IMR-90 (cell line): ENCODE results near the gene RAP2A. TPM values are rescaled to one million over a fixed set of nuclear protein-coding genes. Genes with fewer than 3 reads are reported as not detected.

Experiments
- ATAC-seq: fragments of 200-7000 bp; cut with Tn5 transposase; 2 replicates; pipeline ENCODE4 v1.9.1; 2020; ENCODE audit warnings: low read depth, mild to moderate bottlenecking, moderate library complexity
- BruUV-seq: library from RNA; stranded (reverse); fragments of 400-500 nt; replicated peaks from 2 replicates; lab custom pipeline; 2021; lab: Mats Ljungman, UMichigan
- CTCF ChIA-PET: fragments of 300-600 bp; formaldehyde crosslinking; extraction: SDS; loops from one replicate; lab custom pipeline; 2021; ENCODE audit warnings: antibody characterized with exemption; lab: Yijun Ruan, JAX
- POLR2A ChIA-PET: fragments of 300-600 bp; sonication (Branson Sonifier 250); formaldehyde crosslinking; loops from one replicate; lab custom pipeline; 2022; ENCODE audit warnings: antibody characterized with exemption; ENCODE audit not compliant: unreplicated experiment; lab: Charles Lee
- DNase-seq: peaks from one replicate; pipeline ENCODE4 v3.0.0; 2013
- H2AFZ ChIP-seq: replicated peaks from 2 replicates; pipeline ENCODE3; 2013; ENCODE audit warnings: low read length, mild to moderate bottlenecking; ENCODE audit not compliant: poor library complexity
- H2AK5ac ChIP-seq: 2 replicates; pipeline ENCODE4 v1.6.1; 2013; ENCODE audit warnings: low read depth, low read length, inconsistent platforms
- H2AK9ac ChIP-seq: replicated peaks from 2 replicates; pipeline ENCODE3; 2013; ENCODE audit warnings: mild to moderate bottlenecking, low read depth, low read length, moderate library complexity; ENCODE audit not compliant: poor library complexity
- H2BK120ac ChIP-seq: 2 replicates; pipeline ENCODE4 v1.6.1; 2013; ENCODE audit warnings: low read depth, low read length, inconsistent platforms
- H2BK15ac ChIP-seq: 3 replicates; pipeline ENCODE4 v1.6.1; 2013; ENCODE audit warnings: low read depth, low read length, inconsistent platforms
- H2BK20ac ChIP-seq: 2 replicates; pipeline ENCODE4 v1.6.1; 2013; ENCODE audit warnings: low read depth, mild to moderate bottlenecking, inconsistent platforms, low read length, moderate library complexity
- H2BK5ac ChIP-seq: 2 replicates; pipeline ENCODE4 v1.6.1; 2013; ENCODE audit warnings: mild to moderate bottlenecking, low read depth, low read length, inconsistent platforms; ENCODE audit not compliant: poor library complexity, severe bottlenecking
- H3K14ac ChIP-seq: replicated peaks from 2 replicates; pipeline ENCODE4 v1.6.1; 2013; ENCODE audit warnings: low read depth, low read length, inconsistent platforms
- H3K18ac ChIP-seq: 2 replicates; pipeline ENCODE4 v1.6.1; 2013; ENCODE audit warnings: low read depth, low read length, control low read depth
- H3K23ac ChIP-seq: 2 replicates; pipeline ENCODE4 v1.6.1; 2013; ENCODE audit warnings: low read depth, low read length, inconsistent platforms
- H3K27ac ChIP-seq: 2 replicates; pipeline ENCODE4 v1.5.1; 2013; ENCODE audit warnings: mild to moderate bottlenecking, control low read depth, low read length; ENCODE audit not compliant: insufficient read depth
- H3K27me3 ChIP-seq: 2 replicates; pipeline ENCODE4 v1.6.1; 2013; ENCODE audit warnings: low read length; ENCODE audit not compliant: control insufficient read depth, insufficient read depth
- H3K36me3 ChIP-seq: 2 replicates; pipeline ENCODE4 v1.6.1; 2013; ENCODE audit warnings: low read length, mixed read lengths; ENCODE audit not compliant: control insufficient read depth, insufficient read depth
- H3K4ac ChIP-seq: 2 replicates; pipeline ENCODE4 v1.6.1; 2013; ENCODE audit warnings: low read depth, low read length, inconsistent platforms
- H3K4me1 ChIP-seq: 2 replicates; pipeline ENCODE4 v1.6.1; 2013; ENCODE audit warnings: low read length, mixed read lengths; ENCODE audit not compliant: control insufficient read depth, insufficient read depth
- H3K4me2 ChIP-seq: 2 replicates; pipeline ENCODE4 v1.6.1; 2013; ENCODE audit warnings: low read depth, mild to moderate bottlenecking, control low read depth, low read length, moderate library complexity
- H3K4me3 ChIP-seq: 2 replicates; pipeline ENCODE4 v1.5.1; 2013; ENCODE audit warnings: low read depth, mild to moderate bottlenecking, control low read depth, low read length, moderate library complexity; ENCODE audit not compliant: insufficient read depth
- H3K56ac ChIP-seq: 2 replicates; pipeline ENCODE4 v1.6.1; 2013; ENCODE audit warnings: low read length, inconsistent platforms; ENCODE audit not compliant: insufficient read depth; ENCODE audit errors: extremely low read depth
- H3K79me1 ChIP-seq, 2 experiments: 2 replicates each; pipeline ENCODE4 v1.6.1; 2013; ENCODE audit warnings: low read length in 2 of 2, inconsistent platforms in 1 of 2, low read depth in 1 of 2
- H3K9ac ChIP-seq: 2 replicates; pipeline ENCODE4 v1.6.1; 2013; ENCODE audit warnings: low read depth, low read length, control low read depth
- H3K9me1 ChIP-seq: 2 replicates; pipeline ENCODE4 v1.6.1; 2013; ENCODE audit warnings: low read length, inconsistent platforms; ENCODE audit not compliant: insufficient read depth
- H3K9me3 ChIP-seq: 2 replicates; pipeline ENCODE4 v1.6.1; 2013; ENCODE audit warnings: low read length; ENCODE audit not compliant: control insufficient read depth, insufficient read depth
- H4K20me1 ChIP-seq: 2 replicates; pipeline ENCODE4 v1.6.1; 2013; ENCODE audit warnings: low read length, inconsistent platforms; ENCODE audit not compliant: insufficient read depth
- H4K5ac ChIP-seq: 2 replicates; pipeline ENCODE4 v1.6.1; 2013; ENCODE audit warnings: mild to moderate bottlenecking, low read depth, low read length, control low read depth
- H4K8ac ChIP-seq, 2 experiments: 2 replicates each; pipeline ENCODE4 v1.6.1; 2013; ENCODE audit warnings: low read depth in 2 of 2, low read length in 2 of 2, control low read depth in 1 of 2, inconsistent platforms in 1 of 2
- H4K91ac ChIP-seq: 2 replicates; pipeline ENCODE4 v1.6.1; 2013; ENCODE audit warnings: low read depth, low read length, inconsistent platforms; ENCODE audit not compliant: insufficient read depth
- CEBPB ChIP-seq: IDR thresholded peaks from 2 replicates; pipeline ENCODE4 v1.6.1; 2012; ENCODE audit warnings: low read depth, low read length, improper control_type of control experiment
- MXI1 ChIP-seq: IDR thresholded peaks from 2 replicates; pipeline ENCODE4 v1.6.1; 2012; ENCODE audit warnings: low read depth, mild to moderate bottlenecking, low read length, moderate library complexity, borderline replicate concordance
- RAD21 ChIP-seq: IDR thresholded peaks from 2 replicates; pipeline ENCODE4 v1.6.1; 2012; ENCODE audit warnings: low read length, improper control_type of control experiment
- RFX5 ChIP-seq: IDR thresholded peaks from 2 replicates; pipeline ENCODE4 v1.8.0; 2012; ENCODE audit warnings: low read depth, mild to moderate bottlenecking, low read length, moderate library complexity
- SMC3 ChIP-seq: fragments of 150-350 bp; IDR thresholded peaks from 2 replicates; pipeline ENCODE4 v1.6.1; 2016; ENCODE audit warnings: low read depth, mild to moderate bottlenecking, antibody characterized with exemption, low read length, moderate library complexity
- WGBS, 2 experiments: methylation state at CpG; one replicate each; pipeline versions ENCODE4 v1.1.5 to v1.1.7; 2013; ENCODE audit warnings: missing lambda C conversion rate in 2 of 2; ENCODE audit not compliant: insufficient read length in 1 of 2; ENCODE audit errors: extremely low coverage in 2 of 2; 5-methylcytosine and 5-hydroxymethylcytosine counted together
- dilution Hi-C: fragments of 300-500 bp; cut with HindIII; formaldehyde crosslinking; loops from one replicate; pipeline ENCODE4 v1.14.3; 2018; ENCODE audit warnings: low sequenced_read_pairs; ENCODE audit not compliant: unreplicated experiment
- in situ Hi-C: fragments of 300-500 bp; cut with MboI; formaldehyde crosslinking; loops from 3 replicates; pipeline ENCODE4 v1.14.3; 2019; ENCODE audit warnings: low sequenced_read_pairs, inconsistent platforms, mixed read lengths
- intact Hi-C: fragments of 100-400 bp; cut with micrococcal nuclease; formaldehyde crosslinking; loops from 2 replicates; pipeline ENCODE4 v1.10.0; 2022
- polyA plus RNA-seq, 3 experiments: library from polyadenylated mRNA; depleted of rRNA; stranded (reverse); fragments of >200 nt; gene quantifications; 2 replicates each; pipeline ENCODE4 v1.2.3, GENCODE V29; 2012; ENCODE audit warnings: low replicate concordance in 1 of 3
- total RNA-seq: library from RNA; depleted of rRNA; stranded (reverse); fragments of >200 nt; gene quantifications from 2 replicates; pipeline ENCODE4 v1.2.3, GENCODE V29; 2012
- TF ChIP-seq, protein P1 (sequence below): conservative IDR thresholded peaks from 2 replicates; pipeline ENCODE4 v1.5.1; 2012; ENCODE audit warnings: mild to moderate bottlenecking, low read depth, low read length, improper control_type of control experiment

The RAP2A gene
- total and polyA plus RNA-seq, 2 of the 4 experiments (the other 2 are of a cell fraction): 6.4 to 21.0 TPM

- no peak for TF ChIP-seq RFX5
Measured at GRCh38 chr13:97438856-97439595, 5.1 kb downstream of the RAP2A start (continued).

GRCh38 chr13:97440598-97441170, 6.7 kb downstream of the RAP2A start:
- Histone ChIP-seq H3K14ac (no peak overlapping the region), H3K79me1 (peaks cover 28 to 40% of the 10 kb centered on the region in 2 experiments), H3K4ac (no peak overlapping the region), H3K4me2 (no peak overlapping the region), H3K4me3 (no peak overlapping the region), H2AK5ac (no peak overlapping the region), H2BK120ac (no peak overlapping the region), H4K91ac (no peak overlapping the region), H3K9ac (no peak overlapping the region), H3K23ac (no peak overlapping the region), H3K27me3 (no peaks in the 10 kb centered on the region), H4K5ac (no peak overlapping the region), H2BK20ac (no peak overlapping the region), H3K18ac (no peak overlapping the region), H2BK15ac (no peak overlapping the region), H2BK5ac (no peak overlapping the region), H3K9me3 (no peaks in the 10 kb centered on the region), H4K20me1 (peaks cover 11% of the 10 kb centered on the region), H2AFZ (no peak overlapping the region), H3K36me3 (0 out of 2 replicates have a peak, but pooled peaks cover 2% of the 10 kb centered on the region), H3K27ac (no peak overlapping the region), H3K9me1 (peaks cover 8% of the 10 kb centered on the region; the same call in 1 of the 2 replicates), H4K8ac (no peak overlapping the region; a peak in 1 of 4 replicates), H3K56ac (no peak overlapping the region), H2AK9ac (no peak overlapping the region), H3K4me1 (peaks cover 2% of the 10 kb centered on the region; the same call in 1 of the 2 replicates)
- in situ Hi-C loops: no loop called here
- no TSS peak for BruUV-seq
- CTCF ChIA-PET: interaction anchor here (1.0 kb wide), 1 partner anchor 359 kb away, joined by 3 read pairs; no protein-coding TSS in a partner anchor
- intact Hi-C loops: no loop called here
- peak; percentile 45 for ATAC-seq
- DNase-seq: peak; percentile 44
- dilution Hi-C loops: no loop called here
- TF ChIP-seq CEBPB (peak; percentile 39; the same call in 1 of the 2 replicates), SMC3 (no peak), MXI1 (no peak), RAD21 (no peak)
- TF ChIP-seq, protein P1, sequence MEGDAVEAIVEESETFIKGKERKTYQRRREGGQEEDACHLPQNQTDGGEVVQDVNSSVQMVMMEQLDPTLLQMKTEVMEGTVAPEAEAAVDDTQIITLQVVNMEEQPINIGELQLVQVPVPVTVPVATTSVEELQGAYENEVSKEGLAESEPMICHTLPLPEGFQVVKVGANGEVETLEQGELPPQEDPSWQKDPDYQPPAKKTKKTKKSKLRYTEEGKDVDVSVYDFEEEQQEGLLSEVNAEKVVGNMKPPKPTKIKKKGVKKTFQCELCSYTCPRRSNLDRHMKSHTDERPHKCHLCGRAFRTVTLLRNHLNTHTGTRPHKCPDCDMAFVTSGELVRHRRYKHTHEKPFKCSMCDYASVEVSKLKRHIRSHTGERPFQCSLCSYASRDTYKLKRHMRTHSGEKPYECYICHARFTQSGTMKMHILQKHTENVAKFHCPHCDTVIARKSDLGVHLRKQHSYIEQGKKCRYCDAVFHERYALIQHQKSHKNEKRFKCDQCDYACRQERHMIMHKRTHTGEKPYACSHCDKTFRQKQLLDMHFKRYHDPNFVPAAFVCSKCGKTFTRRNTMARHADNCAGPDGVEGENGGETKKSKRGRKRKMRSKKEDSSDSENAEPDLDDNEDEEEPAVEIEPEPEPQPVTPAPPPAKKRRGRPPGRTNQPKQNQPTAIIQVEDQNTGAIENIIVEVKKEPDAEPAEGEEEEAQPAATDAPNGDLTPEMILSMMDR: no peak
- POLR2A ChIA-PET: no interaction called here
- WGBS, 2 experiments: no CpG with 5 or more reads among the region's 2 CpGs
